Pancreas (tissue), 10 donors: ENCODE measurements around the gene FARSB. TPM values are rescaled to one million over a fixed set of nuclear protein-coding genes. Genes with fewer than 3 reads are reported as not detected.
"Not testable (repeated sequence)": the region's sequence is repeated elsewhere in the genome, so short reads cannot be mapped to it uniquely, and the experiment has no call there.

Source experiments
- ATAC-seq, 4 donors: fragments of 200-7000 bp; cut with Tn5 transposase; one replicate each; pipeline versions ENCODE4 v1.8.0 to v1.9.1; 2020; ENCODE audit warnings: mild to moderate bottlenecking in 4 of 4, moderate library complexity in 4 of 4
- DNase-seq, 6 donors: peaks; one replicate each; pipeline ENCODE4 v3.0.0-alpha.2; 2020
- FAIRE-seq: peaks from 2 replicates; lab custom pipeline; 2012; peaks lifted over from hg19 to GRCh38; lab: Jason Lieb, UNC
- H3K27ac ChIP-seq, 4 donors: fragments of 200-600 bp; sonication (generic); 1 replicate in 3 of 4; 2 replicates in 1 of 4; pipeline versions ENCODE4 v1.5.0 to v1.8.0; 2020
- H3K27me3 ChIP-seq, 4 donors: fragments of 200-600 bp; one replicate each; pipeline ENCODE4 v1.8.0; 2021
- H3K36me3 ChIP-seq, 3 donors: fragments of 200-600 bp; sonication (generic) in 1 of 3; one replicate each; pipeline versions ENCODE4 v1.5.0 to v1.8.0; 2020 to 2021
- H3K4me1 ChIP-seq, 3 donors: fragments of 200-600 bp; one replicate each; pipeline ENCODE4 v1.8.0; 2021
- H3K4me3 ChIP-seq, 4 donors: fragments of 200-600 bp; sonication (generic) in 2 of 4; one replicate each; pipeline versions ENCODE4 v1.5.0 to v1.8.0; 2020 to 2021
- H3K9me3 ChIP-seq, 4 donors: fragments of 200-600 bp; one replicate each; pipeline ENCODE4 v1.8.0; 2021
- WGBS, 2 donors: extraction: QIAGEN DNeasy Blood & Tissue Kit; methylation state at CpG; one replicate each; pipeline ENCODE4 v1.1.7; 2013; 5-methylcytosine and 5-hydroxymethylcytosine counted together
- intact Hi-C, 3 donors: fragments of 100-400 bp; cut with DNase I; formaldehyde crosslinking; loops; one replicate each; pipeline versions ENCODE4 v1.11.1 to v1.14.2; 2022
- polyA plus RNA-seq, 2 donors: library from polyadenylated mRNA; stranded (reverse); fragments of 200-250 nt; gene quantifications; one replicate each; pipeline ENCODE4 v1.2.3, GENCODE V29; 2013
- total RNA-seq, 6 donors: library from RNA; stranded (reverse); fragmentation: NEBNext Ultra II Directional in 4 of 6; extraction: Animal tissue kit (Norgen Biotek cat#: 25700) in 4 of 6; gene quantifications; one replicate each; pipeline versions ENCODE4 v1.2.1 to v1.2.4, GENCODE V29; 2021 to 2023
- TF ChIP-seq, protein P1 (sequence below), 4 donors: fragments of 200-600 bp; sonication (generic) in 3 of 4; IDR thresholded peaks; one replicate each; pipeline versions ENCODE4 v1.5.0 to v1.8.0; 2021; ENCODE audit warnings: antibody characterized with exemption in 4 of 4
- donor health status: healthy with polysubstance abuse.
- donor health status: DM: no; HTN: no; CAD: no; lungs with moderate emphysema.
- donor health status: DM: no; HTN: no; CAD: no.
- donor health status: control.
- donor health status: control.
- donor health status: Bipolar disorder and iron deficiency.
- donor health status: DM: yes; HTN: yes; CAD: no.
- donor health status: DM: no; HTN: no; CAD: no.
- donor health status: DM: no; HTN: no; CAD: no.
- donor health status: DM: yes; HTN: yes; CAD: no.

FARSB gene
- total and polyA plus RNA-seq, 8 donors, result 6.1 to 13.7 (median 9.1) TPM

DNA sequence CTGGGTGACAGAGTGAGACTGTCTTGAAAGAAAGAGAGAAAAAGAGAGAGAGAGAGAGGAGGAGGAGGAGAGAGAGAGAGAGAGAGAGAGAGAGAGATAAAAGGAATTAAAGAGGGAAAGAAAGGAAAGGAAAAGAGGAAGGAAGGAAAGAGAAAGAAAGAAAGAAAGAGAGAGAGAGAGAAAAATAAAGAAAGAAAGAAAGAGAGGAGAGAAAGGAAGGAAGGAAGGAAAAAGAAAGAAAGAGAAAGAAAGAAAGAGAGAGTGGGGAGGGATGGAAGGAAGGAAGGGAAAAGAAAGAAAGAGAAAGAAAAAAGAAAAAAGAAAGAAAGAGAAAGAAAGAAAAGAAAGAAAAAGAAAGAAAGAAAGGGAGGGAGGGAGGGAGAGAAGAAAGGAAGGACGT is 45.3 kb upstream of the FARSB start:
- TF ChIP-seq, protein P1, sequence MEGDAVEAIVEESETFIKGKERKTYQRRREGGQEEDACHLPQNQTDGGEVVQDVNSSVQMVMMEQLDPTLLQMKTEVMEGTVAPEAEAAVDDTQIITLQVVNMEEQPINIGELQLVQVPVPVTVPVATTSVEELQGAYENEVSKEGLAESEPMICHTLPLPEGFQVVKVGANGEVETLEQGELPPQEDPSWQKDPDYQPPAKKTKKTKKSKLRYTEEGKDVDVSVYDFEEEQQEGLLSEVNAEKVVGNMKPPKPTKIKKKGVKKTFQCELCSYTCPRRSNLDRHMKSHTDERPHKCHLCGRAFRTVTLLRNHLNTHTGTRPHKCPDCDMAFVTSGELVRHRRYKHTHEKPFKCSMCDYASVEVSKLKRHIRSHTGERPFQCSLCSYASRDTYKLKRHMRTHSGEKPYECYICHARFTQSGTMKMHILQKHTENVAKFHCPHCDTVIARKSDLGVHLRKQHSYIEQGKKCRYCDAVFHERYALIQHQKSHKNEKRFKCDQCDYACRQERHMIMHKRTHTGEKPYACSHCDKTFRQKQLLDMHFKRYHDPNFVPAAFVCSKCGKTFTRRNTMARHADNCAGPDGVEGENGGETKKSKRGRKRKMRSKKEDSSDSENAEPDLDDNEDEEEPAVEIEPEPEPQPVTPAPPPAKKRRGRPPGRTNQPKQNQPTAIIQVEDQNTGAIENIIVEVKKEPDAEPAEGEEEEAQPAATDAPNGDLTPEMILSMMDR (IDR thresholded peaks at IDR 0.05), result no peak
- DNase-seq, result no peak
- Histone ChIP-seq H3K27me3 (no peaks in the 10 kb centered on the region), H3K9me3 (no peaks in the 10 kb centered on the region), H3K27ac (no peak overlapping the region), H3K4me1 (no peaks in the 10 kb centered on the region), H3K36me3 (no peaks in the 10 kb centered on the region), H3K4me3 (no peak overlapping the region)
- no peak for ATAC-seq
- no peak for FAIRE-seq
- WGBS, 2 donors, result 63 to 80% methylated on average over 1 of the region's 1 CpG
- intact Hi-C loops, result loop anchor here in 2 of 3 donors (10.0 kb wide), 1 partner anchor 204 kb away; no protein-coding TSS in a partner anchor

DNA sequence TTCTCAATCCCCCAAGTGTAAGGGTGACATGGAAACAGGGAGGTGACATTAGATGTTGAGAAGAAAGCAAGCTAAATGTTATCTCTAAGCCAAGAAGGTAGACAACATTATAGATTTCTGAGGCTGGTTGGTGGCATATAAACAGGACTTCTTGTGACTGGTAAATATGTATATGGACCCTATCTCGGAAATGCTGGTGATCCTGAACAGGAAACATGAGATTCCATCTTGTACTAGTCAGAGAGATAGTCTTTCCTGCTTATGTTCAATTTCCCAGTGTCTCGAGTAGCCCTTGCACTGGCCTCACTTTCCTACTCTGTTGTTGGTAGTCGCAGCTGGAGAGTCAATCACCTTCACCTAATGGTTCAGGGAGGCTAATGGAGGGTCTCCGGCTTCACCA is 42.4 kb upstream of the FARSB start:
- intact Hi-C loops, result no loop called here
- no peak for DNase-seq

DNA sequence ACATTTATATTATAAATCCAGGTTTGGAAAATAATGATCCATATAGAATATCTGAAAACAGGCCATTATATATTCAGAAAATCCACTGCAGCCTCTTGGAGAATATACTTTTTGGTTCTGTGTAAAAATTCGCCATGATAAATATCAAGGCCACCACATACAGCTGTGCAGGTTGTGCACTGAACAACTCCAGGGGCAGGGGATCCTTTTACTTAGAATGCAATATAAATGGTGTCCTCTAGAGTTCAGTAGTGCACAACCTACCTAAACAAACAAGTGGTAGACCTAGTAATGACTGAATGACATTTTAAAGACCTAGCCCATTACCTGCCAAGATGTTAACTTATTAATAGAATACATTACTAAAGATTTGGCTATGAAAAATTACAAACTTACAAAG is 37.9 kb upstream of the FARSB start:
- DNase-seq (no peak), FAIRE-seq (no peak), ATAC-seq (peak; percentile 40 to 64 (median 60))
- WGBS, 2 donors, result 55 to 83% methylated on average over 1 of the region's 1 CpG
- Histone ChIP-seq H3K27ac (no peak overlapping the region), H3K9me3 (no peaks in the 10 kb centered on the region), H3K27me3 (no peaks in the 10 kb centered on the region), H3K36me3 (no peaks in the 10 kb centered on the region), H3K4me3 (no peak overlapping the region), H3K4me1 (no peaks in the 10 kb centered on the region)
- intact Hi-C loops, result no loop called here
- TF ChIP-seq, protein P1 (IDR thresholded peaks at IDR 0.05), result no peak

More for the DNA sequence above, 42.4 kb upstream of the FARSB start:
- H3K4me3 ChIP-seq, result no peak overlapping the region
- H3K27me3 ChIP-seq, result no peaks in the 10 kb centered on the region
- no peaks in the 10 kb centered on the region for H3K4me1 ChIP-seq
- no peaks in the 10 kb centered on the region for H3K36me3 ChIP-seq
- TF ChIP-seq, protein P1 (IDR thresholded peaks at IDR 0.05), result no peak
- H3K27ac ChIP-seq, result no peak overlapping the region
- no peak for ATAC-seq
- 91 to 99% methylated on average over 4 of the region's 4 CpGs for WGBS, 2 donors
- H3K9me3 ChIP-seq, result no peaks in the 10 kb centered on the region
- no peak for FAIRE-seq

DNA sequence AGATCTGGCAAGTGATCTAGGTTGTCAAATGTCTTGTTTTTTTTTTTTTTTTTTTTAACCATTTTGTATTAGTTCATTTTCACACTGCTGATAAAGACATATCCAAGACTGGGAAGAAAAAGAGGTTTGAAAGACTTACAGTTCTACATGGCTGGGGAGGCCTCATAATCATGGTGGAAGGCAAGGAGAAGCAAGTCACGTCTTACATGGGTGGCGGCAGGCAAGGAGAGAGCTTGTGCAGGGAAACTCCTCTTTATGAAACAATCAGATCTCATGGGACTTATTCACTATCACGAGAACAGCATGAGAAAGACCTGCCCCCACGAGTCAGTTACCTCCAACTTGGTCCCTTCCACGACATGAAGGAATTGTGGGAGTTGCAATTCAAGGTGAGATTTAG is 37.5 kb upstream of the FARSB start:
- H3K36me3 ChIP-seq, DNase-seq, H3K9me3 ChIP-seq, H3K4me1 ChIP-seq, ATAC-seq, H3K4me3 ChIP-seq, H3K27me3 ChIP-seq, intact Hi-C loops, H3K27ac ChIP-seq, FAIRE-seq: not testable (repeated sequence)
- 79 to 83% methylated on average over 5 of the region's 5 CpGs for WGBS, 2 donors

DNA sequence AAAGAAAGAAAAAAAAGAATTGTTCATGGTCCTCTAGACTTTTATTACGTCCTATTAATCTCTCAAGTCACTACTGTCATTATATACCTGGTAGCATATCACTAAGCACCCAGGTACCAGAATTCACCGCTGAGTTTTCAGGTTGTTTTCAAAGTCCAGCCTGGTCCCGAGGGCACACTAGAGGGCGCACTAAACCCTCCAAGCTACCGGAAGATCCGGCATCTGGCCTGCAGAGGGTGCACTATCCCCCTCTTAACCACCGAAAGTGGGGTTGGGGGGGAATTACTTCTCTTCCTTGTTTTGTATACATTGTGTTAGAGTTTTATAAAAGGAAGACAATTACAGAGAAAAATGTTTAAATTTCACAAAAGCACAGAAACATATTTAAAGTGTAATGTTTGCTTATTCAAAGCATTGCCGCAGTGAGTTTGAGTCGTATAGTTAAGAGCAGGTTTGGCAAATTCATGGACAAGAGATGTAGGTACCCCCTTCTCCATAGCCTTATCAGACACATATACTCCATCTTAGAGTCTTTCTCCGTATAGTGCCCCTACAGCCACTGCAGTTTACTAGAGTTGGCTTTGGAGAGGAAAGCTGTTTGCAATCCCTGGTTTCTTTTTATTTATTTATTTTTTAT is 34.8 kb upstream of the FARSB start:
- FAIRE-seq (peak; percentile 68), ATAC-seq (peak; percentile 91 to 100 (median 98)), DNase-seq (peak; percentile 56 to 85 (median 78))
- Histone ChIP-seq H3K9me3 (no peaks in the 10 kb centered on the region), H3K27me3 (no peaks in the 10 kb centered on the region), H3K4me3 (peak overlapping the region in 1 of 4 donors; percentile 20), H3K27ac (no peak overlapping the region), H3K36me3 (no peaks in the 10 kb centered on the region), H3K4me1 (no peaks in the 10 kb centered on the region)
- TF ChIP-seq, protein P1 (IDR thresholded peaks at IDR 0.05), result peak; percentile 87 to 96 (median 92)
- WGBS, 2 donors, result 21 to 26% methylated on average over 10 of the region's 10 CpGs
- intact Hi-C loops, result no loop called here
